ENCODE data around the gene DGCR8. TPM values are rescaled to one million over a fixed set of nuclear protein-coding genes. Genes with fewer than 3 reads are reported as not detected.
"Not testable (repeated sequence)": the region's sequence is repeated elsewhere in the genome, so short reads cannot be mapped to it uniquely, and the experiment has no call there.

Gene DGCR8
- polyA plus RNA-seq, 4 donors: 39.2 to 48.4 (median 40.9) TPM

DNA sequence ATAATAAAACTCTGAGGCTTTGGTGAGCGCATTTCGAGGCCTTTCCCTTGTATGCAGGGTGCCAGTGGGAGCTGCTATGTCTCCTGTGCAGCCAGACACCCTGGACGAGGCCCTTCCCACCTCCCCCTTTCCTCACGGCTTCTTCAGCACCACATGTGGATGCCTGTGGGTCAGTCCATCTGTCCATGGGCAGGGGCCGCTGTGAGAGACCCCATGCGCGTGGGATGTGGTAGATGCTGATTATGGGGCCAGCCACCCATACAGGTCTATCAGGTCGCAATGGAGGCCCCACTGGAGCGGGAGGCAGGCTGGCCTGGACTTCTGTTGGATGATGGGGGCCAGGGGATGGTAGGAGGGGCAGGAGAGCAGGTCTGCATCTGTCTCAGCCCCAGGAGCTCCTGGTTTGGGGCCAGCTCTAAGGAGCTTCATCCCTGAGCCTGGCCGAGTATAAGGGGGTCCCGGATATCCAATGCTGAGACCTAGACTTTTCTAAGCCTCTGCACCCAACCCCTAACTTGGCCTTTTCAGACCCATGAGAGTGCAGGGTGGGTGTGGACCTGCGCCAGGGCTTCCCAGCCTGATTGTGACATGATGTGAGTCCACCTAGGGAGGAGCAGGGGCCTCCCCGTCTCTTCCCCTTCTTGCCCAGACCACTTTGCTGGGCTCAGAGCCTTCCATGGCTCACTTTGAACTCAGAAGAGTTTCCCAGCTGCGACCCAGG is 14.0 kb upstream of the DGCR8 start:
- DNase-seq (ENCODE audit: low read depth in 4 of 4, low spot score in 3 of 4): no peak

DNA sequence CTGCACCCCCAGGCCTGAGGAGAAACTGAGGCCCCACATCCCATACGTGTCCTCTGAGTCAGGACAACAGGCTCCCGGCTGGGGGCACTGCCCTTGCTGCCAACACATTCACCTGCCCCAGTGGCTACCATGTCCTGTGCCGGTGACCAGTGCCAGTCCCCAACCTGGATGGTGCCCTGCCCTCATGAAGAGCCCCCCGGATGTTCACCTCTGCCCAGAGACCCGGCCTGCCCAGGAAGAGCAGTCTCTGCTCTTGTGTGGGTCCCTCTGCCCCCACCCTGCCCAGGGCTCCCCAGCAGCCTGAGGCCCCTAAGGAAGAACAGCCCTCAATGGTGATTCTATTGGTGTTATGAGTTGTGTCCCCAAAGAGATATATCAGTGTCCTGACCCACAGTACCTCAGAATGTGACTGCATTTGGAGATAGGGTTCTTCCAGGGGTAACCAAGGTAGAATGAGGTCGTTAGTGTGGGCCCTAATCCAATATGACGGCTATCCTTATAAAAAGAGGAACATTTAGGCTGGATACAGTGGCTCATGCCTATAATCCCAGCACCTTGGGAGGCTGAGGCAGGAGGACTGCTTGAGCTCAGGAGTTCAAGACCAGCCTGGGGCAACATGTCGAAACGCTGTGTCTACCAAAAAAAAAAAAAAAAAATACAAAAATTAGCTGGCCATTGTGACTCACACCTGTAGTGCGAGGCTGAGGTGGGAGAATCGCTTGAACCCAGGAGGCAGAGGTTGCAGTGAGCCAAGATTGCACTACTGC is 13.2 kb upstream of the DGCR8 start:
- DNase-seq (ENCODE audit: low read depth in 4 of 4, low spot score in 3 of 4): no peak

DNA sequence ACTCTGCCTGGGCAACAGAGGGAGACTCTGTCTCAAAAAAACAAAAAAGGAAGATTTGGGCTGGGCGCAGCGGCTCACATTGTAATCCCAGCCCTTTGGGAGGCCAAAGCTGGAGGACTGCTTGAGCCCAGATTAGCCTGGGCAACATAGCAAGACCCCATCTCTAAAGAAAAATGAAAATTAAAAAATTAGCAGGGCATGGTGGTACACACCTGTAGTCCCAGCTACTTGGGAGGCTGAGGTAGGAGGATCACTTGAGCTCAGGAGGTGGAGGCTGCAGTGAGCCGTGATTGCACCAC is 12.7 kb upstream of the DGCR8 start:
- DNase-seq (ENCODE audit: low read depth in 4 of 4, low spot score in 3 of 4): not testable (repeated sequence)

DNA sequence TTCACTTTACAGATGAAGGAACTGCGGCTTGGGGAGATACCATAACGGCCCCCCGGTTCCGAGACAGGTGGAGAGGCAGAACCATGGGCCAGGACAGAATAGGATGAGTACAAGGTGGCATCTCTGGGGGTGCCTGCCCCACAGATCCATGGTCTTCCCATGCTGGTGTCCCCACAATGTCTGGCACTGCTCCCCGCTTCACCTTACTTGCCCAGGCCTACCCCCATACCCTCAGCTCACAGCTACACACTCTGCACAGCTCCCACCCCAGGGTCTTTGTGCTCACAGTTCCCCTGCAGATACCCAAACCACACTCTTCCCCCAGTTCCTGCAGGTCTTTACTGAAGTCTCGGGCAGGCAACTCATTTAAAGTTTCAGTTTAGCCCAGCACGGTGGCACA is 11.4 kb upstream of the DGCR8 start:
- no peak for DNase-seq (ENCODE audit: low read depth in 4 of 4, low spot score in 3 of 4)

DNA sequence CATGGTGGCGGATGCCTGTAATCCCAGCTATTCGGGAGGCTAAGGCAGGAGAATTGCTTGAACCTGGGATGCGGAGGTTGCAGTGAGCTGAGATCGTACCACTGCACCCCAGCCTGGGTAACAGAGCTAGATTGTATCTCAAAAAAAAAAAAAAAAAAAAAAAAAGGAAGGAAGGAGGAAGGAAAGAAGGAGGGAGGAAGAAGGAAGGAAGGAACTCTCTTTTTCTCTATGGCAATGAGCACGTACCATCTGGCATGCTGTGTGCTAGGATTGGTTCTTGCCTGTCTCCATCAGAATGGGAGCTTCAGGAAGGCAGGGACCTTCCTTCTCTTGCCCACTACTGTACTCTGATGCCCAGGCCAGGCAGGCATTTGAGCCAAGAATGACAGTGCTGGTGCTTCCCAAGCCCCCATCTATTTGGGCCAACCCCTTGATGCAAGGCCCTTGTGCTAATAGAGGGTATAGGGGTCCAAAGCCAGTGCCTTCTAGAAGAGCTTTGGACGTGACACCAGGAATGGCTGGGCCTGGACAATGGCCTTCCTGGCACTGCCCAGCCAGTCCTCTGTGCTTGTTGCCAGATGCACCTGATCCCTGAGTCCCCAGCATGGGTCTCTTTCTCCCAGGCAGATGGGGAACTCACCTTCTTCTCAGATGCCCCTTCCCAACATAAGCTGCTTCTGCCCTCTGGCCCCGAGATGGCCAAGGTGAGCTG is 10.6 kb upstream of the DGCR8 start:
- no peak for DNase-seq (ENCODE audit: low read depth in 4 of 4, low spot score in 3 of 4)

DNA sequence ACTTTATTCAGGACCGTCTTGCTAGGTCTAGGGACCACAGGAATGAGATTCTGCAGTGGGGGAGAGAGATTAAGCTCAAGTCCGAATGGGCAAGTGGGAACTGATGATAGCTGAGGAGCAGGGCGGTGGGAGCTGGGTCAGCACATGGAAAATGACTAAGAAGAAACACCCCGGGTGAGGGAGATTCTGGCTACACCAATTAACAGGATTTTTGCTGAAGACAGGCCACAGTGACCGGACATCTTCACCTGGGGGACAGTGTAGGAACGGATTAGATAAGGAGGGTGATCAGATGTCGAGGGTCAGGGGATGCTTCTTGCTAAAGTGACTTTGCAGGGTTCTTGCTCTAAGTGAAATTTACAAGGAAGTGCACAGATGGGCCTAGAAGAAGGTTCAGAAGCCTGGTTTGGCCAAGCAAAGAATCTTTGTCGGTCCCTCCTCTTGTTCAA is 8.5 kb upstream of the DGCR8 start:
- no peak for DNase-seq (ENCODE audit: low read depth in 4 of 4, low spot score in 3 of 4)

DNA sequence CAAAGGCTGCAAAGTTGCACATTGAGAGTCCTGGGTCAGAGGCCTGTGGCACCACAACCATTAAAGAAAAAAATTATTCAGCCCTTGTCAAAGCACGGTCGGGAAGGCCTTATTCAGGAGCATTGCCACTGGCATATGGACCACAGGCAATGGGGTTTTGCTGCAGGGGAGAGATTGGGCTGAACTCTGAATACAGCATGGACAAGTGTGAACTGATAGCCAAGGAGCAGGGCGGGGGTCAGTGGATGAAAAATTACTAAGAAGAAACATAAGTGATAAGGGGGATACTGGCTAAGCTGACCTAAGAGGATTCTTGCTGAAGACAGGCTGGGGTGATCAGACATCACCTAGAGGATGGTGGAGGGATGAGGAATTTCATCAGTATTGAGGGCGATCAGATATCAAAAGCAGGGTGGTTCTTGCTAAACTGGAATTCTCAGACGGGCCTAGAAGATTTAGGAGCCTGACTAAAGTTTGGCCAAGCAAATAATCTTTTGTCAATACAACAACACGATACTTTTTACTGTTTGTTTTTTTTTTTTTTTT is 3.3 kb upstream of the DGCR8 start:
- DNase-seq (ENCODE audit: low read depth in 4 of 4, low spot score in 3 of 4): no peak

DNA sequence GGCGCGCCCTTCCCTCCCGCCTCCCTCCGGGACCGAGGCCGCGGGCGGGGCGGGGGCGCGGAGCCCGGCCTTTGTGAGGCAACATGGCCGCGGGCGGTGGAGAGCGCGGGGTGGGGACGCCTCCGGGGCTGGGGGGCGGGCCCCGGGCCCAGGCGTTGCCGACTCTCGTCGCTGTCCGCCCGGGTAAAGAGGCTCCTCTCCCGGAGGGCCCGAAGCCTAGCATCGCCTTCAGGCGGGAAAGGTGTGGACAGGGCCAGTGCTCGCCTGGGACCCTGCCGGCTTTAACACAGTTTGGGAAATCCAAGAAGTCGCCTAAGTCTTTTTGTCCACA is 369 bp downstream of the DGCR8 start:
- peak in 3 of 4 donors; percentile 3 to 33 (median 8) for DNase-seq (ENCODE audit: low read depth in 4 of 4, low spot score in 3 of 4)

DNA sequence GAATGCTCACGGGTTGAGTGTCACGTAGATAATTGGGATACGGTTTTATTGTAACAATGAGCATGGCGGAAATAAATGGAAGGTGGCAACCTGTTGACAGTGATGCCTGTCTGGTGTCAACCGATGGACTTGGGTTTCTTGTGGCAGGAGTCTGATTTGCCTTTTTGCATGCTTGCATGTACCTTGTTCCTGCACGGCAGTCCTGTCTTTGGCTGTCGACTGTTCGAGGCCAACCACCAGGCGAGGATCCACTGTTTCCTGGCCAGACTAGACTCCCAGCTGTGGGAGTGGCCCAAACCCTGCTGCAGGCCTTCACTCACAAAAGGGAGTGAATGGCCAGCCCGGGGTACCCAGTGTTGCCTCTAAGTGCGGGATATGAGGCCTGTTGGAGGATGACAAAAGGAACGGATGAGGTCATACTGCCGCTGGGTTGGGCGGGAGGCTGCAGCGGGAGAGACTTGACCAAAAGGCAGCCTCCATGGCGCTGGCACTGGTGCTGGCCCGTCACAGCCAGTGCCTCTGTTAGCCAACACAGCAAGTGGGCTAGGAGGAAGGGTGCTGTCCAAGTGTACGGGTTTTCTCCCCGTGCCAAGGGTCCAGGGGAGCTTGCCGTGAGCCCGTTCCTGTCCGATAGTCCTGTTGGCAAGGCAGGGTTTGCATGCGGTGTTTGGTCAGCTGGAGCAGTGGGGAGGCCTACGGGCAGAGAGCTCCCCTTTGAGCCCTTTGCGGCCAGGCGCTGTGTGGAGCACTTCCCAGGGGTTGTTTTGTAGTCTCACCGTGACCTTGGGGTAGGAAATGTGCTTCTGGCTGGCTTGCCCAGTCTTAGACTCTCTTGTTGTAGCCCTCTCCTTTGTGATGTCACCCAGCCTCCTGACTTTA is 974 bp downstream of the DGCR8 start:
- peak in 3 of 4 donors; percentile 12 to 16 (median 13) for DNase-seq (ENCODE audit: low read depth in 4 of 4, low spot score in 3 of 4)

DNA sequence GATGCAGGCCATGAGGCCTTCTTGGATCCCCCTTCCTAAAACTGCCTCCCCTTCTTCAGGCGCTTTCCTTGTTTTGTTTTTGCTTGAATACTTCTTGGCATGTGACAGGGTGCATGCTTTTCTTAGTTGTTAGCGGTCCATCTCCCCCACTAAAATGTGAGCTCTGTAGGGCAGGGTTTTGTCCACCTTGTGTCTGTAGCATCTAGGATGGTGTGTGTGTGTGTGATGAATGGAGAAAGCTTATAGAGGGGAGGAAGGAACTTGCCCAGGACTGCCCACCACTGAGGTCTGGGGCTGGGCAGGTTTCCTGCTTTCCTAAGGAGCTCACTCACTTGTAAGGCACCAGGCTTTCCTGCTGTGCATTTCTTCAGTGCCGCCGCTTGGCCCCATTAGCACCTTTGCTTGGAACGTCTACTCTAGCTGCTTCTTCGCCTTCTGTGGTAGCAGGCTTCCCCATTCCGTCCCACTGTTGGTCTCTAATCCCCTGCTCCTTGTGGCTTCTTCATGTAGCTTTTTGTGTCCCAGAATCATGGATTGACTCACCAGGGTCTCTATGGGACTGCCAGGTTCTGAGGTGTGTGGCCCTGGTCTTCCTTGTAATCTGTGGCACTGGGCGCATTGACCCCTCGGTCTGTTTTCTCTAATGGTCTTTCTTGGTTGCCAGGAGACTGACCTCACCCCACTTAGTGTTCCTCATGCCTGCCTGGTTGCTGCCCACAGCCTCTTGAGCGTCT is 3.3 kb downstream of the DGCR8 start:
- DNase-seq (ENCODE audit: low read depth in 4 of 4, low spot score in 3 of 4): no peak

DNA sequence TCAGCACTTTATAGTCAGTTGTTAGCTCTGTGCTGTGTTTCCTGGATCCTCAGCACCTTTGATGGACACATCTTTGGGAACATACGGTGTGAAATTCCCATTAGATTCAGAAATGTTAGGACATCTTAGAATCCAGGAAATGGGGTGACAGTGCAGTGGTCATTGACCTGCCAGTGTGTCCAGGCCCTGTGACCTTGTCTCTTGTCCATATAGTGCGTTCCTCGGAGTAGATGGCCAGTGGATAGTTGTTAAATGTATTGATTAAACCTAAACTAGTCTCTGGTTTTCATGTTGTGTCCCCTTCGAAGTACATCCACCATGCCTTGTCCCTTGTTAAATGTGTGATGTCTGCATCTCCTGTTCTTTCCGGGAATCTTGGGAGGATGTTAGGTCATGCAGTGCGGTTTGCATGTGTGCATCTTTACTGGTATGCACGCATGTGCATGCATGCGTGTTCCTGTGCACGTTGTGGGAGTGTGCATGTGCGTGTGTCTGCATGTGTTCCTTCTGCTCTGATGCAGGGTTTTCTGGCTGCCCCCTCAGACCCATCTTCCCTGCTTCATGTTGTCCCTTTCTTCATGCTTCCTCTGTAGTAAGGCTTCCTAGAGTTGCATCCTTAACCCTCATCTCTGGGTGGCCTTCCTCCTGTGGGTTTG is 4.0 kb downstream of the DGCR8 start:
- DNase-seq (ENCODE audit: low read depth in 4 of 4, low spot score in 3 of 4): no peak

DNA sequence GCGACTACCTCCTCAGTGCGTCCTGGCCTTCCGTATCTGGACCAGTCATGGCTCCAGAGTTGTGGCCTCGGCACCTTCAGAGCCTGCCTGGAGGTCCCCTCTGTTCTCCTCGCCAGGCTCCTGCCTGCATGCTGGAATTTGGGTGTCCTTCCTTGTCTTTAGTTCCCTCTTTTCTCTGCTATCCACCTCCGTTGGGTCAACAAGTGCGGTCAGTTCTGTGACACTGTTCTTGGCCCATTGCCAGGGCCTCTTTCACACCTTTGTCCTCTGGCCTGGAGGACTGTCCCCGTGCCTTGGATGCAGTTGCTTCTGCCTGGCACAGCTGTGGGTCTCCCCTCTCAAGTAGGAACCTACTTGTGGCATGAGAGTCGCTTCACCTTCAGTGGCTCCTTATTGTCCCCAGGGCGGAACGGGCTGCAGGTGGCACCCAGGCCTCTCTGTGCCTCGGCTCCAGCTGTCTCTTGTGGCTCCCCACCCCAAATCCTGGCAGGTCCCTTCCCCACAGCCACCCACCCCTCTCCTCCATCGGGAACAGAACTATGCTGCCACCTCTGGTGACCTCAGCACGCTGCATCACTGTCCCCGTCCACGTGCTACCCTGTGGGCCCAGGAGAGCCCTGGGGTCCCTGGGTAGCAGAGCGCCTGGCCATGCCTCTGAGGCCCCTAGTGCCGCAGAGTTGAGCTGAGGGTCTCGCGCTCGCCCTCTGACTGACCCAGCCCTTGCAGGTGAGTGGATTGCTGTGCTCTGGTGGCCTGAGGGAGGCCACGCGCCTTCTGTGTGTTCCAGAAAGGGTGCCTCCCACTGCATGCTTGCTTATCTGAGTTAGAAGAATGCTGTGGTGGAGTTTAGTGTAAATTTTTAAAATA is 4.7 kb downstream of the DGCR8 start:
- DNase-seq (ENCODE audit: low read depth in 4 of 4, low spot score in 3 of 4): no peak

DNA sequence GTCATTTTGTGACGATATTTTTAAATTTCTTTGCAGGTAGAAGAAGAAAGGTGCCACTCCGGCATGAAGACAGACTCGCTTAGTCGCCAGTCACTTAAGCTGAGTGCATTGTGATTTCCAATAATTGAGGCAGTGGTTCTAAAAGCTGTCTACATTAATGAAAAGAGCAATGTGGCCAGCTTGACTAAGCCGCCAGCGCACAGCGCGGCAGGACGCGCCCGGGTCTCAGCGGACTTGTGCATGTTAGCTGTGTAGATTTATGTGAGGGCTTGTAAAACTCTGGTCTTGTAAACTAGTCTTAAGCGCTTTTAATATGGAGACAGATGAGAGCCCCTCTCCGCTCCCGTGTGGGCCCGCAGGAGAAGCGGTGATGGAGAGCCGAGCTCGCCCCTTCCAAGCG is 5.6 kb downstream of the DGCR8 start:
- DNase-seq (ENCODE audit: low read depth in 4 of 4, low spot score in 3 of 4): no peak

DNA sequence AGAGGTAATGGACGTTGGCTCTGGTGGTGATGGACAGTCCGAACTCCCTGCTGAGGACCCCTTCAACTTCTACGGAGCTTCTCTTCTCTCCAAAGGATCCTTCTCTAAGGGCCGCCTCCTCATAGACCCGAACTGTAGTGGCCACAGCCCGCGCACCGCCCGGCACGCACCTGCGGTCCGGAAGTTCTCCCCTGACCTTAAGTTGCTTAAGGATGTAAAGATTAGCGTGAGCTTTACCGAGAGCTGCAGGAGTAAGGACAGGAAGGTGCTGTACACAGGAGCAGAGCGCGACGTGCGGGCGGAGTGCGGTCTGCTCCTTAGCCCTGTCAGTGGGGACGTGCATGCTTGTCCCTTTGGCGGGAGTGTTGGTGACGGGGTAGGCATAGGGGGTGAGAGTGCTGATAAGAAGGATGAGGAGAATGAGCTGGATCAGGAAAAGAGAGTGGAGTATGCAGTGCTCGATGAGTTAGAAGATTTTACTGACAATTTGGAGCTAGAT is 6.1 kb downstream of the DGCR8 start:
- DNase-seq (ENCODE audit: low read depth in 4 of 4, low spot score in 3 of 4): no peak

DNA sequence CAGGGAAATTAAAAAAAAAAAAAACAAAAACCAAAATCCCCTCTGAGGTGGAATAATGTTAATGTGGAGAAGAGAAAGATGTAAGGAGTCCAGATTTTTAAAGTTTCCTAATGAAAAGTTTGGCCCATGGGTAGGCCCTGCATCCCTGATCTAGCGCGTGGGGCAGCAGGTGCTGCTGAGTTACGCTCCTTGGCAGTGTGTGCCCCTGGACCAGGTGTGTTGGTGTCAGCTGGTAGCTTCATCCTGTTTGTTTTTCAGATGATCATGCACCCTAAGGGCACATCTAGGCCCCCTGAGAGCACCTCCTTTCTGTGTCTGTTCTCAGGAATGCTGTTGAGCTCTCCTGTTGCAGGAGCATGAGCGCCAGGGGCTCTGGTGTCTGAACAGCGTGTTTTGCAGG is 6.7 kb downstream of the DGCR8 start:
- DNase-seq (ENCODE audit: low read depth in 4 of 4, low spot score in 3 of 4): no peak

DNA sequence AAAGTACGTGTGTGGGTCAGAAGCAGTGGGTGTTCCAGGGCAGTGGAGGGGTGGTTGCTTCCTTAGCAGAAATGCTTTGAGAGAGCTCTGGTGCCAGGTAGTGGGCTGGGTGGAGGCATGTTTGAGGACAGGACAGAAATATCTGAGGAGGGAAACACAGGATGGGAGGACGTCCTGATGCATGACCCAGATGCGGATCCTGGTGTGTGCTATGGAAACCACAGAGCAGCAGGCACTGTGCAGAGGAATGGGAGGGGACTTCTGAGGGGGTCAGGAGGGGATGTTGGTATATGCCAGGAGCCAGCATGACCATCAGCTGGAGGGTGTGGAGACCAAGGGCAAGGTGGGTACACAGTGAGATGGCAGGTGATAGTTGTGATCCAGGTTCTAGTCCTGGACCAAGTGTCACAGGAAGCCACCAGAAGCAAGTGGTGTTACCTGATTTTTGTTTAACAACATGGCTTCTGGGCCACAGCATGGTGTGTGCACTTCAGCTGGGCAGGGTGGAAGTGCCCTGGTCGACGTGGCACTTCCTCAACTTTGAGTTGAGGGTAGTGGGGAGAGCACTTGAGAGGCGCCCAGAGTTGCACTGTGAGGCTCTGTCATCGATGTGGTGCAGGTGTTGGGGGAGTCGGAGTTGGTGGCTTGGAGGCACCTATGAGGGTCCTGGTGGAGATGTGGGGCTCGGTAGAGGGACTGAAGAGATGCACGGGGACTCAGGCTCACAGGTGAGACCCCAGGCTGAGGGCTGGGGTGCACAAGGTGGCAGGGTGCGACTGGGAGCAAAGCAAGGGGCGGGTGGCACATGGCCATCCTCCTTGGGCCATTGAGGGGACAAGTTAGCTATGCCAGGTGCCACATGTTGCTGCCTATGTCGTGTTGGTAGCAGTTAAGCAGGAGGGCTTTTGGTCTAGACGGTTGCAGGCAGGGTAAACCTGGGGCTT is 7.5 kb downstream of the DGCR8 start:
- no peak for DNase-seq (ENCODE audit: low read depth in 4 of 4, low spot score in 3 of 4)

DNA sequence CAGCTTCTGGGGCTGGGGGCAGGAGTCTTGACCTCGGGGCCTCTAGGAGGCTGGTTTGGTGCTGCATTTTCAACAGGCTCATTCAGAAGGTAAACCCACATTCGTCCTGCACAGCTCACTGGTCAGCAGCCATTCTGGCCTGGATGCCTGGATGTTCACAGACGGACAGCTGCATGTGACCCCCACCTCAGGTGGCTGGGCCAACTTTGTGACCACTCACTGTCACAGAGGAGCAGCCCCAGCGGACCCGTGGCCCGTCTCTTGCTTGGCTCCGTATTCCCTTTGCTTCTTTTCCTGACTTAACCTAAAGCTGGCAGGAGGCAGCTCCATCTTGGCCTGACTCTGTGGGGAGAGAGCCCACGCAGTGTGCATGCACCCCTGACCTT is 8.2 kb downstream of the DGCR8 start:
- DNase-seq (ENCODE audit: low read depth in 4 of 4, low spot score in 3 of 4): no peak

Measured in right renal pelvis (tissue), 4 donors.